Fibroblast of lung (primary cell): ENCODE data around the gene PABPN1L. TPM values are rescaled to one million over a fixed set of nuclear protein-coding genes. Genes with fewer than 3 reads are reported as not detected.

ENCODE experiments used
- DNase-seq, 2 donors: peaks; one replicate each; pipeline versions ENCODE4 v3.0.0 to v3.0.0-alpha.2; 2010; ENCODE audit warnings: low read depth in 2 of 2
- H2AFZ ChIP-seq: 2 replicates; pipeline ENCODE4 v1.5.1; 2012; ENCODE audit warnings: low read length, control low read depth, inconsistent platforms
- H3K27ac ChIP-seq: 2 replicates; pipeline ENCODE4 v1.5.1; 2011; ENCODE audit warnings: low read length, control low read depth; ENCODE audit not compliant: insufficient read depth
- H3K27me3 ChIP-seq: 2 replicates; pipeline ENCODE4 v1.5.1; 2011; ENCODE audit warnings: mild to moderate bottlenecking, low read length; ENCODE audit not compliant: control insufficient read depth, insufficient read depth
- H3K36me3 ChIP-seq: 2 replicates; pipeline ENCODE4 v1.5.1; 2011; ENCODE audit warnings: low read length; ENCODE audit not compliant: control insufficient read depth, insufficient read depth
- H3K4me1 ChIP-seq: 2 replicates; pipeline ENCODE4 v1.5.1; 2011; ENCODE audit warnings: low read length; ENCODE audit not compliant: control insufficient read depth, insufficient read depth; ENCODE audit errors: extremely low read depth
- H3K4me2 ChIP-seq: 2 replicates; pipeline ENCODE4 v1.5.1; 2011; ENCODE audit warnings: low read length, control low read depth; ENCODE audit not compliant: insufficient read depth; ENCODE audit errors: extremely low read depth
- H3K4me3 ChIP-seq, 4 experiments: fragments of 200-600 bp in 1 of 4; sonication (generic) in 1 of 4; replicated peaks in 1 of 4; 2 replicates each; pipeline ENCODE4 v1.5.1; 2011 to 2016; ENCODE audit warnings: low read length in 4 of 4, low read depth in 3 of 4, mild to moderate bottlenecking in 3 of 4, control low read depth in 2 of 4, inconsistent platforms in 1 of 4, mixed read lengths in 1 of 4; ENCODE audit not compliant: insufficient read depth in 1 of 4; ENCODE audit errors: control extremely low read depth in 1 of 4
- H3K79me2 ChIP-seq: 2 replicates; pipeline ENCODE4 v1.5.1; 2012; ENCODE audit warnings: mild to moderate bottlenecking, low read length, inconsistent platforms; ENCODE audit not compliant: control insufficient read depth, insufficient read depth
- H3K9ac ChIP-seq: 2 replicates; pipeline ENCODE4 v1.5.1; 2011; ENCODE audit warnings: mild to moderate bottlenecking, low read length, control low read depth; ENCODE audit not compliant: insufficient read depth
- H3K9me3 ChIP-seq: 2 replicates; pipeline ENCODE4 v1.5.1; 2012; ENCODE audit warnings: low read depth, low read length; ENCODE audit not compliant: control insufficient read depth, insufficient read depth
- H4K20me1 ChIP-seq: 2 replicates; pipeline ENCODE4 v1.5.1; 2011; ENCODE audit warnings: low read length; ENCODE audit not compliant: control insufficient read depth, insufficient read depth; ENCODE audit errors: extremely low read depth
- CTCF ChIP-seq, 2 donors: IDR thresholded peaks in 1 of 2; conservative IDR thresholded peaks in 1 of 2; 1 replicate in 1 of 2; 2 replicates in 1 of 2; pipeline ENCODE4 v1.5.1; 2011 to 2012; ENCODE audit warnings: low read length in 2 of 2, control low read depth in 1 of 2, inconsistent platforms in 1 of 2, low read depth in 1 of 2, mild to moderate bottlenecking in 1 of 2
- EZH2 ChIP-seq: IDR thresholded peaks from 2 replicates; pipeline ENCODE4 v1.5.1; 2012; ENCODE audit warnings: low read length, control low read depth, mild to moderate bottlenecking; ENCODE audit errors: missing control alignments
- polyA plus RNA-seq, 2 donors: library from polyadenylated mRNA; depleted of rRNA in 1 of 2; stranded (reverse) in 1 of 2; unstranded in 1 of 2; fragments of >200 nt; gene quantifications; 2 replicates each; pipeline ENCODE4 v1.2.1, GENCODE V29; 2011 to 2012; ENCODE audit warnings: missing spikeins in 1 of 2
- total RNA-seq: library from RNA; depleted of rRNA; stranded (reverse); fragments of >200 nt; gene quantifications from 2 replicates; pipeline ENCODE4 v1.2.1, GENCODE V29; 2014

The PABPN1L gene
- total and polyA plus RNA-seq, 2 donors (not counting 1 experiment from before 2014, with no cell fraction given), result not detected

GRCh38 chr16:88868974-88869672 lies 2.7 kb upstream of the PABPN1L start:
- Histone ChIP-seq H3K9me3 (no peaks in the 10 kb centered on the region), H3K4me3 (no peak overlapping the region), H3K36me3 (no peaks in the 10 kb centered on the region), H2AFZ (no peak overlapping the region), H3K4me1 (no peaks in the 10 kb centered on the region), H3K79me2 (no peaks in the 10 kb centered on the region), H4K20me1 (no peaks in the 10 kb centered on the region), H3K4me2 (no peak overlapping the region), H3K27me3 (peaks cover 12% of the 10 kb centered on the region), H3K27ac (no peak overlapping the region), H3K9ac (no peak overlapping the region)
- no peak for DNase-seq
- TF ChIP-seq EZH2, result no peak
- no peak for TF ChIP-seq CTCF (conservative IDR thresholded peaks at IDR 0.05 in 1 of 2, IDR thresholded peaks at IDR 0.05 in 1 of 2; ENCODE audit: low read depth in 1 of 2, low read length in 2 of 2)

DNA sequence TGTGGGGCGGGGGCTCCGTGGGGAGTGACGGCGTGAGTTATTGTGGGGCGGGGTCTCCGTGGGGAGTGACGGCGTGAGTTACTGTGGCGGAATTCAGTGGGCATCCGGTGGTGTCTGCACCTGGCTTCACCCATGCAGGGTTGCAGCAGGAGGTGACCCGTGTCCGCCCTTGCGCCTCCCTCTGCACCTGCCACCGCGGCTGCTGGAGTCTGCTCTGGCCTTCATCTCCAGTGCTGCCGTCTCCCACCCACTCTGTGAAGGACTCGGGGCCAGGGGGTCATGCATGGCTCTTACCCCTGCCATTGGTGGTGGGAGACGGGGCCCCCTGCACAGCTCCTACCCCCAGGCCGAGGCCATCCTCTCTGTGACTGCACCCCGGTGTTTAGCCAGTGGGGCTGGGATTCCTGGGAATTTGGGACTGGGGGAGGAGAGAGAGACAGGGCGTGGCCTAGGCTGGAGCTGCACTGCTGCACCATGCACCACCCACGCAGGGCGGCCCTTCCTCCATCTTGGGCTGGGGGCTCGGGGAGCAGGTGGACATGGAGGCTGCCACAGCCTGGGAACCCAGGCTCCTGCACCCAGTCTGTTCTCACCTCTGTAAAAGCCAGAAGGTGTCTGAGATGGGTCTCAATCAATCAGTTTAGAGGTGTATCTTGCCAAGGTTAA lies 1.3 kb upstream of the PABPN1L start:
- H3K9ac ChIP-seq, result no peak overlapping the region
- TF ChIP-seq CTCF (conservative IDR thresholded peaks at IDR 0.05 in 1 of 2, IDR thresholded peaks at IDR 0.05 in 1 of 2; ENCODE audit: low read depth in 1 of 2, low read length in 2 of 2), result no peak
- no peak for TF ChIP-seq EZH2
- peaks cover 12% of the 10 kb centered on the region for H3K27me3 ChIP-seq

GRCh38 chr16:88865742-88866141 lies 718 bp downstream of the PABPN1L start:
- Histone ChIP-seq H3K27ac (no peak overlapping the region), H3K4me1 (no peaks in the 10 kb centered on the region)
- no peak for TF ChIP-seq CTCF (conservative IDR thresholded peaks at IDR 0.05 in 1 of 2, IDR thresholded peaks at IDR 0.05 in 1 of 2; ENCODE audit: low read depth in 1 of 2, low read length in 2 of 2)

More for the DNA sequence above, 1.3 kb upstream of the PABPN1L start:
- Histone ChIP-seq H3K79me2 (no peaks in the 10 kb centered on the region), H3K4me1 (no peaks in the 10 kb centered on the region), H3K36me3 (no peaks in the 10 kb centered on the region), H3K4me2 (no peak overlapping the region), H3K27ac (no peak overlapping the region), H4K20me1 (no peaks in the 10 kb centered on the region), H2AFZ (no peak overlapping the region), H3K9me3 (no peaks in the 10 kb centered on the region), H3K4me3 (no peak overlapping the region)
- DNase-seq, result no peak

More at GRCh38 chr16:88865742-88866141, 718 bp downstream of the PABPN1L start:
- H2AFZ ChIP-seq, result no peak overlapping the region
- no peaks in the 10 kb centered on the region for H4K20me1 ChIP-seq
- no peak for DNase-seq
- no peaks in the 10 kb centered on the region for H3K79me2 ChIP-seq
- H3K27me3 ChIP-seq, result peaks cover 6% of the 10 kb centered on the region
- H3K9me3 ChIP-seq, result no peaks in the 10 kb centered on the region
- peaks cover 3% of the 10 kb centered on the region for H3K36me3 ChIP-seq
- H3K4me2 ChIP-seq, result no peak overlapping the region
- H3K9ac ChIP-seq, result no peak overlapping the region
- no peak overlapping the region for H3K4me3 ChIP-seq
